GM12878 (cell line): ENCODE data around the gene ADAMTS14. TPM values are rescaled to one million over a fixed set of nuclear protein-coding genes. Genes with fewer than 3 reads are reported as not detected.
"Not testable (repeated sequence)": the region's sequence is repeated elsewhere in the genome, so short reads cannot be mapped to it uniquely, and the experiment has no call there.

ENCODE experiments used
- ATAC-seq: fragments of 200-7000 bp; cut with Tn5 transposase; 3 replicates; pipeline ENCODE4 v1.9.1; 2020; ENCODE audit warnings: mild to moderate bottlenecking, moderate library complexity
- BruUV-seq: library from RNA; stranded (reverse); fragments of 400-500 nt; replicated peaks from 2 replicates; lab custom pipeline; 2021; lab: Mats Ljungman, UMichigan
- CTCF ChIA-PET: fragments of 300-600 bp; sonication (Branson Sonifier 250); formaldehyde crosslinking; extraction: SDS; loops from one replicate; lab custom pipeline; 2021; ENCODE audit warnings: inconsistent platforms; lab: Yijun Ruan, JAX
- POLR2A ChIA-PET: fragments of 350-600 bp; formaldehyde crosslinking; extraction: SDS; loops from one replicate; lab custom pipeline; 2021; ENCODE audit warnings: inconsistent platforms; lab: Charles Lee
- RAD21 ChIA-PET: fragments of 300-600 bp; sonication (Branson Sonifier 250); formaldehyde crosslinking; loops from one replicate; lab custom pipeline; 2023; ENCODE audit warnings: antibody characterized with exemption; ENCODE audit not compliant: unreplicated experiment; lab: Charles Lee
- SMC1A ChIA-PET: fragments of 300-600 bp; sonication (Branson Sonifier 250); formaldehyde crosslinking; loops from one replicate; lab custom pipeline; 2023; ENCODE audit not compliant: unreplicated experiment, uncharacterized antibody; lab: Charles Lee
- DNase-seq: peaks from one replicate; pipeline ENCODE4 v3.0.0-alpha.2; 2011; ENCODE audit warnings: low read depth, low spot score
- FAIRE-seq: peaks from 3 replicates; lab custom pipeline; 2011; peaks lifted over from hg19 to GRCh38; lab: Jason Lieb, UNC
- H2AFZ ChIP-seq: 2 replicates; pipeline ENCODE4 v1.6.0; 2011; ENCODE audit warnings: low read depth, low read length, control low read depth; ENCODE audit not compliant: control insufficient read depth
- H3K27ac ChIP-seq: 2 replicates; pipeline ENCODE4 v1.5.1; 2011; ENCODE audit warnings: control low read depth; ENCODE audit not compliant: control insufficient read depth, insufficient read depth
- H3K27me3 ChIP-seq, 2 experiments: replicated peaks in 1 of 2; 2 replicates each; pipeline versions ENCODE4 v1.6.0 to v1.6.1; 2011; ENCODE audit warnings: low read length in 1 of 2; ENCODE audit not compliant: control insufficient read depth in 2 of 2, insufficient read depth in 2 of 2
- H3K36me3 ChIP-seq, 2 experiments: 2 replicates each; pipeline ENCODE4 v1.5.1; 2011; ENCODE audit warnings: low read length in 1 of 2; ENCODE audit not compliant: control insufficient read depth in 2 of 2, insufficient read depth in 2 of 2
- H3K4me1 ChIP-seq: 2 replicates; pipeline ENCODE4 v1.6.1; 2011; ENCODE audit warnings: mild to moderate bottlenecking, low read length, moderate library complexity, mixed read lengths; ENCODE audit not compliant: control insufficient read depth, insufficient read depth
- H3K4me2 ChIP-seq: 2 replicates; pipeline ENCODE4 v1.6.0; 2011; ENCODE audit warnings: control low read depth; ENCODE audit not compliant: control insufficient read depth, insufficient read depth
- H3K4me3 ChIP-seq: fragments of 200-600 bp; sonication (generic); 2 replicates; pipeline ENCODE4 v1.5.1; 2016
- H3K79me2 ChIP-seq: 2 replicates; pipeline ENCODE4 v1.6.0; 2011; ENCODE audit warnings: low read length; ENCODE audit not compliant: control insufficient read depth, insufficient read depth
- H3K9ac ChIP-seq: 2 replicates; pipeline ENCODE4 v1.8.0; 2011; ENCODE audit warnings: low read length, control low read depth, mixed read lengths; ENCODE audit not compliant: control insufficient read depth, insufficient read depth
- H3K9me3 ChIP-seq: replicated peaks from 3 replicates; pipeline ENCODE4 v1.5.1; 2011; ENCODE audit warnings: mild to moderate bottlenecking, low read length; ENCODE audit not compliant: control insufficient read depth, insufficient read depth
- H4K20me1 ChIP-seq: 2 replicates; pipeline ENCODE4 v1.6.0; 2011; ENCODE audit not compliant: control insufficient read depth, insufficient read depth
- CHD2 ChIP-seq: IDR thresholded peaks from 2 replicates; pipeline ENCODE4 v1.6.1; 2011; ENCODE audit warnings: low read depth, low read length, improper control_type of control experiment, borderline replicate concordance
- CREM ChIP-seq: IDR thresholded peaks from 2 replicates; pipeline ENCODE4 v1.6.1; 2014; ENCODE audit warnings: antibody characterized with exemption, low read depth
- FOXM1 ChIP-seq: IDR thresholded peaks from 2 replicates; pipeline ENCODE4 v1.6.1; 2012; ENCODE audit warnings: low read depth, mild to moderate bottlenecking, inconsistent platforms, low read length, moderate library complexity
- SMARCA5 ChIP-seq: fragments of 450-650 bp; IDR thresholded peaks from 2 replicates; pipeline ENCODE4 v1.6.1; 2017; ENCODE audit warnings: mild to moderate bottlenecking
- SRF ChIP-seq, 2 experiments: IDR thresholded peaks; 2 replicates each; pipeline ENCODE4 v1.6.1; 2011; ENCODE audit warnings: low read depth in 2 of 2, low read length in 2 of 2, mild to moderate bottlenecking in 1 of 2, moderate library complexity in 1 of 2
- STAT3 ChIP-seq: IDR thresholded peaks from 2 replicates; pipeline ENCODE4 v1.6.1; 2011; ENCODE audit warnings: low read depth, low read length, improper control_type of control experiment
- SUPT20H ChIP-seq: IDR thresholded peaks from 2 replicates; pipeline ENCODE4 v1.6.1; 2011; ENCODE audit warnings: low read depth, mild to moderate bottlenecking, low read length, moderate library complexity, borderline replicate concordance; ENCODE audit not compliant: control insufficient read depth
- TBL1XR1 ChIP-seq: IDR thresholded peaks from 2 replicates; pipeline ENCODE4 v1.6.1; 2012; ENCODE audit warnings: low read depth, low read length, improper control_type of control experiment
- ZBTB4 ChIP-seq: fragments of 450-650 bp; formaldehyde crosslinking; IDR thresholded peaks from 2 replicates; pipeline ENCODE4 v1.4.0; 2022; ENCODE audit warnings: mild to moderate bottlenecking, moderate library complexity
- WGBS: methylation state at CpG from one replicate; pipeline ENCODE4 v1.1.6; 2016; ENCODE audit warnings: low lambda C conversion rate; ENCODE audit not compliant: insufficient replicate concordance, insufficient coverage; ENCODE audit errors: missing lambda C conversion rate; 5-methylcytosine and 5-hydroxymethylcytosine counted together
- in situ Hi-C: fragments of 300-500 bp; cut with MboI; formaldehyde crosslinking; loops from 9 replicates; pipeline ENCODE4 v1.14.3; 2018; ENCODE audit warnings: mixed read lengths
- intact Hi-C: fragments of 100-400 bp; cut with micrococcal nuclease; formaldehyde crosslinking; loops from one replicate; pipeline ENCODE4 v1.14.2; 2022; ENCODE audit not compliant: unreplicated experiment
- polyA plus RNA-seq, 11 experiments: library from polyadenylated mRNA; depleted of rRNA in 4 of 11; unstranded in 6 of 11; stranded (reverse) in 5 of 11; fragments of >200 nt; fragmentation: Nextera tagmentation in 4 of 11; fragmentation: Illumina TruSeq in 1 of 11; extraction: Ambion mirVana in 4 of 11; extraction: Trizol in 1 of 11; gene quantifications; 1 replicate in 1 of 11; 2 replicates in 10 of 11; pipeline versions ENCODE4 v1.2.1 to v1.2.3, GENCODE V29; 2011 to 2016; ENCODE audit warnings: inconsistent platforms in 2 of 11, missing spikeins in 2 of 11, low read depth in 1 of 11
- total RNA-seq, 4 experiments: library from RNA; depleted of rRNA in 3 of 4; stranded (reverse); fragments of >200 nt in 3 of 4; fragmentation: Illumina TruSeq in 1 of 4; extraction: Trizol in 1 of 4; gene quantifications; 2 replicates each; pipeline versions ENCODE4 v1.2.1 to v1.2.3, GENCODE V29; 2013 to 2021

ADAMTS14 gene
- total and polyA plus RNA-seq, 10 of the 15 experiments (the other 5 are each of a cell fraction or from before 2014, with no cell fraction given) = 0.03 to 0.05 TPM; not detected in 8

GRCh38 chr10:70770001-70770400 is 97.7 kb downstream of the ADAMTS14 start (continued):
- TF ChIP-seq ZBTB4 (no peak), SRF (IDR thresholded peaks at IDR 0.05; ENCODE audit: low read depth in 2 of 2, low read length in 2 of 2) (no peak), FOXM1 (no peak), STAT3 (no peak), SUPT20H (no peak), SMARCA5 (no peak), CHD2 (no peak), TBL1XR1 (no peak), CREM (no peak)

DNA sequence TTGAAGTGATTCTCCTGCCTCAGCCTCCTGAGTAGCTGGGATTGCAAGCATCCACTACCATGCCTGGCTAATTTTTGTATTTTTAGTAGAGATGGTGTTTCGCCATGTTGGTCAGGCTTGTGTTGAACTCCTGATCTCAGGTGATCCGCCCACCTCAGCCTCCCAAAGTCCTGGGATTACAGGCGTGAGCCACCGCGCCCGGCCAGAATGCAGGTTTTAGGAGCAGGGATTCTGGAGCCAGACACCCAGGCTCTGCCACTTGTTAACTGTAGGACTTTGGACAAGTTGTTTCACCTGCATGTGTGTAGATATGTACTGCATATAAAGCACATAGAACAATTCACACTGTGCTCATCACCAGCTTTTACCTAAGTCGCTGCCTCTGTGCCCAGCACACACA is 98.2 kb downstream of the ADAMTS14 start:
- H3K27ac ChIP-seq, H3K4me1 ChIP-seq, H3K27me3 ChIP-seq, H3K9me3 ChIP-seq, RAD21 ChIA-PET, H2AFZ ChIP-seq, H3K4me2 ChIP-seq, H3K36me3 ChIP-seq, in situ Hi-C loops, H3K79me2 ChIP-seq, FAIRE-seq, H3K9ac ChIP-seq, ATAC-seq, POLR2A ChIA-PET, H4K20me1 ChIP-seq, DNase-seq, H3K4me3 ChIP-seq, intact Hi-C loops, CTCF ChIA-PET, BruUV-seq: not testable (repeated sequence)
- SMC1A ChIA-PET = interaction anchor here (1.1 kb wide), 1 partner anchor 16 kb away, joined by 3 read pairs; no protein-coding TSS in a partner anchor
- WGBS = 37% methylated on average over 7 of the region's 7 CpGs
